Glomerular endothelial cell (primary cell): ENCODE measurements around the gene GLIPR1L1. TPM values are rescaled to one million over a fixed set of nuclear protein-coding genes. Genes with fewer than 3 reads are reported as not detected.

Experiments
- total RNA-seq: library from RNA; depleted of rRNA; stranded (reverse); fragments of >200 nt; gene quantifications from 2 replicates; pipeline ENCODE4 v1.2.3, GENCODE V29; 2015

Gene GLIPR1L1
- total RNA-seq, 1 donor from 2014 or later: not detected

Other genes with a start within 250 kb of the GLIPR1L1 start
- gene KCNC2, start 124.8 kb upstream of the GLIPR1L1 start, total RNA-seq: not detected in 2 replicates
- 2.6 TPM in 1 of 2 replicates, not detected in the other for gene CAPS2, start 4.3 kb upstream of the GLIPR1L1 start, total RNA-seq
- 0.23 TPM in 1 of 2 replicates, not detected in the other for gene GLIPR1L2, start 56.4 kb downstream of the GLIPR1L1 start, total RNA-seq
- 20.0 and 27.2 TPM in 2 replicates for gene GLIPR1, start 146.1 kb downstream of the GLIPR1L1 start, total RNA-seq
- gene KRR1, start 176.9 kb downstream of the GLIPR1L1 start, total RNA-seq: 27.0 and 31.0 TPM in 2 replicates